Pancreas (tissue), 10 donors: ENCODE results near the gene METTL25. TPM values are rescaled to one million over a fixed set of nuclear protein-coding genes. Genes with fewer than 3 reads are reported as not detected.

Experiments used
- ATAC-seq, 4 donors: fragments of 200-7000 bp; cut with Tn5 transposase; one replicate each; pipeline versions ENCODE4 v1.8.0 to v1.9.1; 2020; ENCODE audit warnings: mild to moderate bottlenecking in 4 of 4, moderate library complexity in 4 of 4
- DNase-seq, 6 donors: peaks; one replicate each; pipeline ENCODE4 v3.0.0-alpha.2; 2020
- FAIRE-seq: peaks from 2 replicates; lab custom pipeline; 2012; peaks lifted over from hg19 to GRCh38; lab: Jason Lieb, UNC
- H3K27ac ChIP-seq, 4 donors: fragments of 200-600 bp; sonication (generic); 1 replicate in 3 of 4; 2 replicates in 1 of 4; pipeline versions ENCODE4 v1.5.0 to v1.8.0; 2020
- H3K27me3 ChIP-seq, 4 donors: fragments of 200-600 bp; one replicate each; pipeline ENCODE4 v1.8.0; 2021
- H3K36me3 ChIP-seq, 3 donors: fragments of 200-600 bp; sonication (generic) in 1 of 3; one replicate each; pipeline versions ENCODE4 v1.5.0 to v1.8.0; 2020 to 2021
- H3K4me1 ChIP-seq, 3 donors: fragments of 200-600 bp; one replicate each; pipeline ENCODE4 v1.8.0; 2021
- H3K4me3 ChIP-seq, 4 donors: fragments of 200-600 bp; sonication (generic) in 2 of 4; one replicate each; pipeline versions ENCODE4 v1.5.0 to v1.8.0; 2020 to 2021
- H3K9me3 ChIP-seq, 4 donors: fragments of 200-600 bp; one replicate each; pipeline ENCODE4 v1.8.0; 2021
- WGBS, 2 donors: extraction: QIAGEN DNeasy Blood & Tissue Kit; methylation state at CpG; one replicate each; pipeline ENCODE4 v1.1.7; 2013; 5-methylcytosine and 5-hydroxymethylcytosine counted together
- intact Hi-C, 3 donors: fragments of 100-400 bp; cut with DNase I; formaldehyde crosslinking; loops; one replicate each; pipeline versions ENCODE4 v1.11.1 to v1.14.2; 2022
- polyA plus RNA-seq, 2 donors: library from polyadenylated mRNA; stranded (reverse); fragments of 200-250 nt; gene quantifications; one replicate each; pipeline ENCODE4 v1.2.3, GENCODE V29; 2013
- total RNA-seq, 6 donors: library from RNA; stranded (reverse); fragmentation: NEBNext Ultra II Directional in 4 of 6; extraction: Animal tissue kit (Norgen Biotek cat#: 25700) in 4 of 6; gene quantifications; one replicate each; pipeline versions ENCODE4 v1.2.1 to v1.2.4, GENCODE V29; 2021 to 2023
- TF ChIP-seq, protein P1 (sequence below), 4 donors: fragments of 200-600 bp; sonication (generic) in 3 of 4; IDR thresholded peaks; one replicate each; pipeline versions ENCODE4 v1.5.0 to v1.8.0; 2021; ENCODE audit warnings: antibody characterized with exemption in 4 of 4
- donor health status: healthy with polysubstance abuse.
- donor health status: DM: no; HTN: no; CAD: no; lungs with moderate emphysema.
- donor health status: DM: no; HTN: no; CAD: no.
- donor health status: control.
- donor health status: control.
- donor health status: Bipolar disorder and iron deficiency.
- donor health status: DM: yes; HTN: yes; CAD: no.
- donor health status: DM: no; HTN: no; CAD: no.
- donor health status: DM: no; HTN: no; CAD: no.
- donor health status: DM: yes; HTN: yes; CAD: no.

The METTL25 gene
- total and polyA plus RNA-seq, 8 donors: 3.5 to 9.5 (median 6.1) TPM

- H3K27ac ChIP-seq: no peak overlapping the region
- ATAC-seq: no peak
- intact Hi-C loops: no loop called here
- H3K9me3 ChIP-seq: no peaks in the 10 kb centered on the region
- DNase-seq: no peak
- H3K27me3 ChIP-seq: no peaks in the 10 kb centered on the region
- WGBS, 2 donors: 72 to 74% methylated on average over 4 of the region's 4 CpGs
- TF ChIP-seq, protein P1, sequence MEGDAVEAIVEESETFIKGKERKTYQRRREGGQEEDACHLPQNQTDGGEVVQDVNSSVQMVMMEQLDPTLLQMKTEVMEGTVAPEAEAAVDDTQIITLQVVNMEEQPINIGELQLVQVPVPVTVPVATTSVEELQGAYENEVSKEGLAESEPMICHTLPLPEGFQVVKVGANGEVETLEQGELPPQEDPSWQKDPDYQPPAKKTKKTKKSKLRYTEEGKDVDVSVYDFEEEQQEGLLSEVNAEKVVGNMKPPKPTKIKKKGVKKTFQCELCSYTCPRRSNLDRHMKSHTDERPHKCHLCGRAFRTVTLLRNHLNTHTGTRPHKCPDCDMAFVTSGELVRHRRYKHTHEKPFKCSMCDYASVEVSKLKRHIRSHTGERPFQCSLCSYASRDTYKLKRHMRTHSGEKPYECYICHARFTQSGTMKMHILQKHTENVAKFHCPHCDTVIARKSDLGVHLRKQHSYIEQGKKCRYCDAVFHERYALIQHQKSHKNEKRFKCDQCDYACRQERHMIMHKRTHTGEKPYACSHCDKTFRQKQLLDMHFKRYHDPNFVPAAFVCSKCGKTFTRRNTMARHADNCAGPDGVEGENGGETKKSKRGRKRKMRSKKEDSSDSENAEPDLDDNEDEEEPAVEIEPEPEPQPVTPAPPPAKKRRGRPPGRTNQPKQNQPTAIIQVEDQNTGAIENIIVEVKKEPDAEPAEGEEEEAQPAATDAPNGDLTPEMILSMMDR (IDR thresholded peaks at IDR 0.05): no peak
- no peak for FAIRE-seq
- no peaks in the 10 kb centered on the region for H3K4me1 ChIP-seq
- H3K4me3 ChIP-seq: no peak overlapping the region
- H3K36me3 ChIP-seq: no peaks in the 10 kb centered on the region
Measured at GRCh38 chr12:82504409-82504808, 146.1 kb downstream of the METTL25 start.

GRCh38 chr12:82505150-82505549 is 146.8 kb downstream of the METTL25 start:
- intact Hi-C loops: no loop called here
- Histone ChIP-seq H3K36me3 (no peaks in the 10 kb centered on the region), H3K4me1 (no peaks in the 10 kb centered on the region), H3K27ac (no peak overlapping the region), H3K9me3 (no peaks in the 10 kb centered on the region), H3K27me3 (no peaks in the 10 kb centered on the region), H3K4me3 (no peak overlapping the region)
- no peak for FAIRE-seq
- no peak for DNase-seq
- WGBS, 2 donors: 66 to 69% methylated on average over 3 of the region's 3 CpGs
- TF ChIP-seq, protein P1 (IDR thresholded peaks at IDR 0.05): no peak
- no peak for ATAC-seq

- no peaks in the 10 kb centered on the region for H3K36me3 ChIP-seq
- no peak for DNase-seq
- H3K4me3 ChIP-seq: no peak overlapping the region
- ATAC-seq: no peak
- WGBS, 2 donors: 87 to 90% methylated on average over 2 of the region's 2 CpGs
- FAIRE-seq: no peak
- intact Hi-C loops: no loop called here
- H3K4me1 ChIP-seq: no peaks in the 10 kb centered on the region
- no peaks in the 10 kb centered on the region for H3K9me3 ChIP-seq
- TF ChIP-seq, protein P1 (IDR thresholded peaks at IDR 0.05): no peak
- H3K27ac ChIP-seq: no peak overlapping the region
- no peaks in the 10 kb centered on the region for H3K27me3 ChIP-seq
Measured at GRCh38 chr12:82507686-82508085, 149.4 kb downstream of the METTL25 start.

DNA sequence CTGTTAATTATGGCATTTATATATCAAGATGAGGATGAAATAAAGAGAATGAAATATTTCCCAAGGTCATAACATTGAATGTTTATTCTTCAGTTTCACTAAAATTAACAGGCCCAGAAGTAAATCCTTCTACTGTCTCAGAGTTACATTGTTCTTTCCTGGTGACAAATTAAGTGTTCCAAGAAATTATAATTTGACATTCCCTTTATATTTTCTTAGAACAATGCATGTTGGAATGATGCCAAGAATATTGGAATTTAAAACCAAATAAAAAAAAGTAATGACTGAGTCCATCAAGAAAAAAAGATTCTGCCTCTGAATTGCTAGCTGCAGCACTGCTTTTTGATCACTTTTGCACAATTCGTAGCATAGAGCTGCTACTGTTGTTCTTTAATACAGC is 152.1 kb downstream of the METTL25 start:
- ATAC-seq: no peak

GRCh38 chr12:82514880-82515279 is 156.6 kb downstream of the METTL25 start:
- Histone ChIP-seq H3K4me3 (no peak overlapping the region), H3K4me1 (peaks cover 0 to 5% (median 0%) of the 10 kb centered on the region in 3 donors), H3K9me3 (no peaks in the 10 kb centered on the region), H3K36me3 (no peaks in the 10 kb centered on the region), H3K27ac (no peak overlapping the region), H3K27me3 (no peaks in the 10 kb centered on the region)
- WGBS, 2 donors: 71 to 75% methylated on average over 1 of the region's 1 CpG
- no peak for DNase-seq
- no peak for FAIRE-seq
- intact Hi-C loops: no loop called here
- TF ChIP-seq, protein P1 (IDR thresholded peaks at IDR 0.05): no peak
- no peak for ATAC-seq

More for the DNA sequence above, 152.1 kb downstream of the METTL25 start:
- Histone ChIP-seq H3K27me3 (no peaks in the 10 kb centered on the region), H3K4me3 (no peak overlapping the region), H3K36me3 (no peaks in the 10 kb centered on the region), H3K27ac (no peak overlapping the region), H3K9me3 (no peaks in the 10 kb centered on the region), H3K4me1 (no peaks in the 10 kb centered on the region)
- 81 to 85% methylated on average over 1 of the region's 1 CpG for WGBS, 2 donors
- TF ChIP-seq, protein P1 (IDR thresholded peaks at IDR 0.05): no peak
- intact Hi-C loops: no loop called here
- DNase-seq (no peak), FAIRE-seq (no peak)
